Stimulated activated CD8-positive, alpha-beta memory T cell treated with anti-CD3 and anti-CD28 coated beads, Interleukin-15, amount 100 ng/mL, for 4 hours (primary cell): ENCODE data around the gene ETFA.

Source experiments
- DNase-seq, 2 donors: peaks; one replicate each; pipeline ENCODE4 v3.0.0-alpha.2; 2020; ENCODE audit warnings: low read depth in 2 of 2

ETFA gene

GRCh38 chr15:76217029-76217881 is 94.0 kb downstream of the ETFA start:
- no peak for DNase-seq

- no peak for DNase-seq
Measured at GRCh38 chr15:76215634-76216033, 95.6 kb downstream of the ETFA start.

GRCh38 chr15:76209942-76210341 is 101.3 kb downstream of the ETFA start:
- DNase-seq = no peak

- no peak for DNase-seq
Measured at GRCh38 chr15:76209523-76209922, 101.7 kb downstream of the ETFA start.

- no peak for DNase-seq
Measured at GRCh38 chr15:76208786-76209424, 102.4 kb downstream of the ETFA start.

GRCh38 chr15:76208084-76208785 is 103.0 kb downstream of the ETFA start:
- DNase-seq = no peak

GRCh38 chr15:76206325-76206976 is 104.8 kb downstream of the ETFA start:
- DNase-seq = no peak

GRCh38 chr15:76204916-76205460 is 106.3 kb downstream of the ETFA start:
- DNase-seq = no peak

- DNase-seq = no peak
Measured at GRCh38 chr15:76204109-76204845, 107.0 kb downstream of the ETFA start.

- DNase-seq = no peak
Measured at GRCh38 chr15:76203346-76204108, 107.7 kb downstream of the ETFA start.

- no peak for DNase-seq
Measured at GRCh38 chr15:76201536-76202255, 109.6 kb downstream of the ETFA start.

GRCh38 chr15:76200641-76201105 is 110.6 kb downstream of the ETFA start:
- no peak for DNase-seq

GRCh38 chr15:76200083-76200465 is 111.2 kb downstream of the ETFA start:
- no peak for DNase-seq

- DNase-seq = no peak
Measured at GRCh38 chr15:76199106-76200082, 111.9 kb downstream of the ETFA start.

- DNase-seq = no peak
Measured at GRCh38 chr15:76198456-76199105, 112.7 kb downstream of the ETFA start.

- no peak for DNase-seq
Measured at GRCh38 chr15:76197703-76198455, 113.4 kb downstream of the ETFA start.
